HG03108 (cell line): ENCODE measurements around the gene NBAS.
"Not testable (repeated sequence)": the region's sequence is repeated elsewhere in the genome, so short reads cannot be mapped to it uniquely, and the experiment has no call there.

Experiments
- ATAC-seq: cut with Tn5 transposase; IDR thresholded peaks from one replicate; pipeline ENCODE4 v1.9.1; 2021; ENCODE audit warnings: moderate library complexity; ENCODE audit not compliant: unreplicated experiment

Gene NBAS

GRCh38 chr2:15238028-15238427 is 323.1 kb downstream of the NBAS start:
- ATAC-seq, result no peak

GRCh38 chr2:15230599-15231192 is 330.4 kb downstream of the NBAS start:
- no peak for ATAC-seq

- no peak for ATAC-seq
Observed at GRCh38 chr2:15226661-15227060, 334.5 kb downstream of the NBAS start.

GRCh38 chr2:15225131-15225530 is 336.0 kb downstream of the NBAS start:
- ATAC-seq, result no peak

GRCh38 chr2:15224641-15225040 is 336.5 kb downstream of the NBAS start:
- ATAC-seq, result no peak

GRCh38 chr2:15223887-15224286 is 337.2 kb downstream of the NBAS start:
- no peak for ATAC-seq

- no peak for ATAC-seq
Observed at GRCh38 chr2:15222856-15223255, 338.3 kb downstream of the NBAS start.

GRCh38 chr2:15220603-15221002 is 340.5 kb downstream of the NBAS start:
- no peak for ATAC-seq

- no peak for ATAC-seq
Observed at GRCh38 chr2:15218423-15219086, 342.6 kb downstream of the NBAS start.

- ATAC-seq, result no peak
Observed at GRCh38 chr2:15212249-15212648, 348.9 kb downstream of the NBAS start.

- ATAC-seq, result not testable (repeated sequence)
Observed at GRCh38 chr2:15210542-15210941, 350.6 kb downstream of the NBAS start.

GRCh38 chr2:15206419-15206818 is 354.7 kb downstream of the NBAS start:
- no peak for ATAC-seq

- no peak for ATAC-seq
Observed at GRCh38 chr2:15205562-15205961, 355.6 kb downstream of the NBAS start.

- ATAC-seq, result no peak
Observed at GRCh38 chr2:15201009-15201408, 360.1 kb downstream of the NBAS start.

GRCh38 chr2:15200581-15200980 is 360.6 kb downstream of the NBAS start:
- ATAC-seq, result no peak

GRCh38 chr2:15198051-15198450 is 363.1 kb downstream of the NBAS start:
- ATAC-seq, result no peak

- ATAC-seq, result no peak
Observed at GRCh38 chr2:15195813-15196212, 365.3 kb downstream of the NBAS start.

GRCh38 chr2:15191789-15192188 is 369.3 kb downstream of the NBAS start:
- ATAC-seq, result no peak

GRCh38 chr2:15189216-15189615 is 371.9 kb downstream of the NBAS start:
- no peak for ATAC-seq

GRCh38 chr2:15187702-15188101 is 373.4 kb downstream of the NBAS start:
- no peak for ATAC-seq

- no peak for ATAC-seq
Observed at GRCh38 chr2:15186118-15186517, 375.0 kb downstream of the NBAS start.

GRCh38 chr2:15184491-15184890 is 376.6 kb downstream of the NBAS start:
- ATAC-seq, result no peak

GRCh38 chr2:15182275-15182674 is 378.9 kb downstream of the NBAS start:
- no peak for ATAC-seq
